NCI-H2029 treated with DMSO at 0.1 percent for 48 hours (cell line): Measurements from ENCODE around the gene GBA3.

Source experiments
- DNase-seq: peaks from one replicate; lab custom pipeline; 2025; lab: John Stamatoyannopoulos, UW

The GBA3 gene

DNA sequence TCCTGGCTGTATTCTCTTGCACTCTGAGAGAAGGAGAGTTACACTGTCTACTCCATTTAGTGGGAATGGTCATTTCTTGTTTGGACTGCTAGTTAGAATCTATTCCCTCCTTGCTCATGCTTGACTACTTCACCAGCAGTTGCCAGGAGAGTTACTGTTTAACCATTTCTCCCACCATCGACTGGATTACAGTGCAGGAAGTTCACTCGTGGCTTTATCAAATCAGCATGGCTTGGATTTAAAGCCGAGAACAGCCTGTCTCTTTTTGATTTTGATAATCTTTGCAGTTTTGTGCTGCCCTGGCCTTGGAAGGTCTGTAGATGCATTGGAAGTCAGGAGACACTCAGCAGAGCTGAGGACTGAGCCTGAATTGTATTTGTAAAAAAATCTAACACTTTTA lies 3.2 kb downstream of the GBA3 start:
- DNase-seq = no peak

- DNase-seq = no peak
These were observed 11.2 kb downstream of the GBA3 start for GRCh38 chr4:22703912-22704311.

- DNase-seq = no peak
These were observed 14.7 kb downstream of the GBA3 start for GRCh38 chr4:22707390-22707789.

DNA sequence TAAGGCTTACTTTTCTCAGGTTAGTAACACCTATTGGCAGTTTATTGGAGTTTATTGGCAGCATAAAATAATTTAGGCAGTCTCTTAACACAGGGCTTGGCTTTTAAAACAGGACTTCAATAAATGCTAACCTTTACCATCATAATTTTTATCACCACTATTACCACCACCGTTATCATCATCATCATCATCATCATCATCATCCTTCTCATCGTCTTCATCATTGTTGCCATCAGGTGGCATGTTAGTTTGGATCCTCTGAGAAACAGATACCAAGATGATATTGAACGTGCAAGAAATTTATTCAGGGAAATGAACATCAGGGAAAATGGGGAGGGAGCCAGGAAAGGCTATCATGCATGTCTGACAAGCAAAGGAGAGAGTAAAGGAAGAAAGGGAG lies 16.2 kb downstream of the GBA3 start:
- DNase-seq = no peak

DNA sequence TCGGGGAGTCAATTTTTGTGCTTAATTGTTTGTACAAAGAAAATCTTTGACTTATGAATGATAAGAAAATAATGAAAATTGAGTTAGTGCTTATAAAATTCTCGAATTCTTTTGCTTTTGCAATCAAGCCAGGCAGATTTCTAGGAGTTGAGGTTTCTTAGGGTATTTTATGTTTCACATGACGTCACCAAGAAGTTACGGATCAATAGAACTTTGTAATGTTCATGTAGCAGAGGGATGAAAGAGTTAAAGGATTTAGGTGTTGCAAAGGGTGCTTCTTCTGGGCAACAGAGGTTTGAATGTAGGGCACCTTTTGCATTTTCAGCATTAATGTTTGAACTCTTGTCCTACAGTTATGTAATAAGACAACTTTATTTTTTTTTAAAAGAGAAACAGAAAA lies 19.4 kb downstream of the GBA3 start:
- DNase-seq = no peak

- DNase-seq = no peak
These were observed 19.8 kb downstream of the GBA3 start for GRCh38 chr4:22712529-22712928.

- DNase-seq = no peak
These were observed 21.1 kb downstream of the GBA3 start for GRCh38 chr4:22713841-22714240.

GRCh38 chr4:22719218-22719617 lies 26.5 kb downstream of the GBA3 start:
- peak; percentile 1 for DNase-seq

GRCh38 chr4:22720091-22720490 lies 27.4 kb downstream of the GBA3 start:
- no peak for DNase-seq

DNA sequence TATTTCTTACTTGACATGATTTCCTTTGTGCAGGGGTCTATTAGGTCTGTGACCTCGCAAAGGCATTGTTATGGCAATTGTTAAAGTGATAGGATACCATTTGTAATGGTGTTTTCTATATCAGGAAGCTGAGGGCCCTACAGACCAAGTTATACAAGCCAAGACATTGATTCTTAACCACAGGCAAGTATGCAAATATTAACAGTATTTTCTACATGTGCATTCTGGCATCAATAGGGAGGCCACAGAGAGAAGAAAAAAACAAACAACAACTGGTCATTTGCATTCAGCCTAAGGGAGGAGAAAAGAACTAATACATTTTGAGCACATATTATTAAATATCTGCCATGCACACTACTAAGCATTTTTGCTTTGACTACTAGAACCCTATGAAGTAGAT lies 28.5 kb downstream of the GBA3 start:
- DNase-seq = no peak

- DNase-seq = no peak
These were observed 37.3 kb downstream of the GBA3 start for GRCh38 chr4:22730021-22730420.

GRCh38 chr4:22733816-22734215 lies 41.1 kb downstream of the GBA3 start:
- no peak for DNase-seq

- no peak for DNase-seq
These were observed 44.2 kb downstream of the GBA3 start for GRCh38 chr4:22736912-22737311.

GRCh38 chr4:22739968-22740367 lies 47.2 kb downstream of the GBA3 start:
- no peak for DNase-seq

DNA sequence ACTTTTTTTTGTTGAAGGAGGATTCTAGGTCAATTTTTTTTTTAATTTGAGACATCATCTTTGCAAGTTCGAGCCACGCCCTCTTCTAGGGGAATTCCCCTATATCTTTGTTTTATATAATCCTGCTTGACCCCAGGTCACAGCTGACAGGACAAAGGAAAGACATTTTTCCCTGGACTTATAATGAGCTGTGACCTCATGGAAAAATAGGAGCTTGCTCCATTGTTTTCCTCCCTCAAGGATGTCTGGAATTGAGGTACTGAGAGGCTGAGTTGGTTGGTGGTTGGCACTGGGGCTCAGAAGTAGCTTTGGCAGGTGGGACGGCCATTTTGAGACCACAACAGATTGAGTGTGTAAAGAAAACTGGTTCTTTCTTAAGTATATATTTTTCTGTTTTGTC lies 49.0 kb downstream of the GBA3 start:
- no peak for DNase-seq

- no peak for DNase-seq
These were observed 50.6 kb downstream of the GBA3 start for GRCh38 chr4:22743290-22743689.

DNA sequence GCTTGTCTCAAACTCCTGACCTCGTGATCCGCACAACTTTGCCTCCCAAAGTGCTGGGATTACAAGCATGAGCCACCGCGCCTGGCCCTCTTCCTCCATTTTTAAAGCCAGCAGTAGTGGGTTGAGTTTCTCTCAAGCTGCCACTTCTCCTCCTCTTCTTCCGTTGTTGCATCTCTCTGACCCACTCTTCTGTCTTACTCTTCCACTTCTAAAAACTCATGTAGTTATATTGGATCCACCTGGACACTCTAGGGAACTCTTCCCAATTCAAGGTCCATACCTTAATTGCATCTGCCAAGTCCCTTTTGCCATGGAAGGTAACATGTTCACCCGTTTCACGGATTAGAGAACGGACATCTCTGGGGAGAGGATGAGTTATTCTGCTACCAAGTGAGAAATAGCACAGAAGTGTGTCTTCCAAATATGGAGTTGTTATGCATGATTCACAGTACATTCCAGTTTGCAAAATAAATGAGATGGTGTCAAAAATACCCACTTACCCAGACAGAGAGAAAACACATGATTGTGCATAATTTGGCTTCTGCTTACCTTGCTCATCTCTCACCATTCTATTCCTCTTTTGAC lies 51.8 kb downstream of the GBA3 start:
- no peak for DNase-seq

GRCh38 chr4:22745234-22745633 lies 52.5 kb downstream of the GBA3 start:
- no peak for DNase-seq

DNA sequence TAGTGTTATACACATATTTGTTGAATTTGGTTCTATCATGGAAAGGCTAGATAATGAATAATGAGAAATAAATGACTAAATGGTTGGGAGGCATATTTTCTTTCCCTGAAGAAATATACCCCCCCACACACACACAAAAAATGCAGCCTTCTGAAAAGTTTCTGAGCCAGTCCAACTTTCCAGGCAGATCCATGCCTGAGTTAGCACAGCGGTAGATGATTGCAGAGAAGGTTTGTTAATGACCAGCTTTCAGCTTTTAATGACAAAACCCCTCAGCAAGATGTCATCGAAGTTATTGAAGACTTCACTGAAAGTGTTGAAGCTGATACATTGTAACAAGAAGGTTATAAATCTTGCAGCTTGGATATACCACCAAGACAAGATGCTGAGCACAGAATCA lies 61.4 kb downstream of the GBA3 start:
- no peak for DNase-seq

GRCh38 chr4:22762548-22762947 lies 69.8 kb downstream of the GBA3 start:
- no peak for DNase-seq

GRCh38 chr4:22764183-22764582 lies 71.4 kb downstream of the GBA3 start:
- DNase-seq = no peak

DNA sequence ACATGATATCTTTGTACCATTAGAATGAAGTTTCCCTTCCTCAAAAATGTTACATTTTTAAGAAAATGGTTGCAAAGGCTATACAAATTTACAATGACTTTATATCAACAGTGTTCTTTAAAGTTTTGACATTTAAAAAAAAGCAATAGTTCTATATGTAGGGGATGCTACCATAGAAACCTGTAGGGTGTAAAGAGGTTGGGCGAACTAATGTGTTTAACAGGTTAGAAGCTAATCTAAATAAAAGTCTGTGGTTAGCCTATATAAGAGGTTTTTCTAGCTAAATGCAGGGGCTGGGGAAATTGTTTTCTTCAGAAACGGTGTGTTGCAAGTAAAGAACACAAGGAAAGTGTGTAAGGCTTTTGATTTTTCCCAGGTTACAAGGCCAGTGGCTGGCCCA lies 73.3 kb downstream of the GBA3 start:
- DNase-seq = no peak

DNA sequence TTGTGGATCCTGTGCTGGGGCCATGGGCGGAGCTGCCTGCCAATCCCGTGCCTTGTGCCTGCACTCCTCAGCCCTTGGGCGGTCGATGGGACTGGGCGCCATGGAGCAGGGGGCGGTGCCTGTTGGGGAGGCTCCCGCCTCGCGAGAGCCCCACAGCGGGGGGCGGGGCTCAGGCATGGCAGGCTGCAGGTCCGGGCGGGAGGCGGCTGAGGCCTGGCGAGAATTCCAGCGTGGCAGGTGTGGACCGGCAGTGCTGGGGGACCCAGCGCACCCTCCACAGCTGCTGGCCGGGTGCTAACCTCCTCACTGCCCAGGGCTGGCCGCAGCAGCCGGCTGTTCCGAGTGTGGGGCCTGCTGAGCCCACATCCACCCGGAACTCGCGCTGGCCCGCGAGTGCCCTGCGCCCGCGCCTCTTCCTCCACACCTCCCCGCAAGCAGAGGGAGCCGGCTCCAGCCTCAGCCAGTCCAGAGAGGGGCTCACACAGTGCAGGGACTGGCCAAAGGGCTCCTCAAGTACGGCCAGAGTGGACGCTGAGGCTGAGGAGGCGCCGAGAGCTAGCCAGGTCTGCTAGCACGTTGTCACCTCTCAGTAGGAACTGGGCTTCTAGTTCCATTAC lies 85.9 kb downstream of the GBA3 start:
- DNase-seq = no peak

DNA sequence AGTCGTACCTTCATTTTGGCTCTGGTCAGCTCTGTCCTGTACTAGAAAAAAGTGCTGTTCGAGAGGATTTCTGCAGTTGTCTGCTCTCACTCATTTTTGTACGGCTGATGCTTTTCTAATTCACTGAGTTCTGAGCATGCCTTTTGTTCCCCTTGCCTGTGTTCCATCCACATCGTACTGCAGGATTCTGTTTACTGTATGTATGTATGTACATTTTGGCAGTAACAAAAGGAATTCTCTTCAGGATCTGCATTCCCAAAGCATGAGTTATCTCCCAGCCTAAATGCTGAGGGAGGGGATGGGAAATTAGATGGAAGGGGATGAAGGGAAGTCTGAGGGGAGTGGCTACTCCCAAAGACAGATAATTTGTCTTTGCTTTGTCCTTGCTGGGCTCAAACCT lies 87.6 kb downstream of the GBA3 start:
- DNase-seq = no peak
